Activated CD8-positive, alpha-beta memory T cell treated with anti-CD3 and anti-CD28 coated beads for 36 hours (primary cell): ENCODE data around the gene CFAP46. TPM values are rescaled to one million over a fixed set of nuclear protein-coding genes. Genes with fewer than 3 reads are reported as not detected.

Experiments
- CTCF ChIA-PET: fragments of 350-600 bp; sonication (Branson Sonifier 250); formaldehyde crosslinking; loops from one replicate; lab custom pipeline; 2021; ENCODE audit warnings: antibody characterized with exemption; lab: Charles Lee
- POLR2A ChIA-PET: fragments of 350-600 bp; sonication (Branson Sonifier 250); formaldehyde crosslinking; loops from one replicate; lab custom pipeline; 2021; ENCODE audit warnings: antibody characterized with exemption; lab: Charles Lee
- total RNA-seq, 2 experiments: library from RNA; stranded (reverse); gene quantifications; one replicate each; pipeline ENCODE4 v1.2.3, GENCODE V29; 2021

CFAP46 gene
- total RNA-seq, 2 experiments from 2014 or later = 0.19 TPM; not detected in 1

- POLR2A ChIA-PET = no interaction called here
- CTCF ChIA-PET = no interaction called here
Measured at GRCh38 chr10:132841615-132841975, 100.8 kb downstream of the CFAP46 start.

- POLR2A ChIA-PET = no interaction called here
- CTCF ChIA-PET = no interaction called here
Measured at GRCh38 chr10:132840698-132841614, 101.4 kb downstream of the CFAP46 start.

- ChIA-PET POLR2A (no interaction called here), CTCF (interaction anchor here (1.0 kb wide), 1 partner anchor 183 kb away, joined by 3 read pairs; no protein-coding TSS in a partner anchor)
Measured at GRCh38 chr10:132839061-132839460, 103.3 kb downstream of the CFAP46 start.

- POLR2A ChIA-PET = no interaction called here
Measured at GRCh38 chr10:132838346-132838970, 103.9 kb downstream of the CFAP46 start.

GRCh38 chr10:132837905-132838304 is 104.5 kb downstream of the CFAP46 start:
- ChIA-PET POLR2A (no interaction called here), CTCF (interaction anchor here (0.7 to 1.0 kb wide), 2 partner anchors 182 to 287 kb away, joined by 3 read pairs; no protein-coding TSS in a partner anchor)

More at GRCh38 chr10:132838346-132838970, 103.9 kb downstream of the CFAP46 start:
- CTCF ChIA-PET = interaction anchor here (0.7 to 1.0 kb wide), 2 partner anchors 183 to 287 kb away, joined by 3 read pairs; no protein-coding TSS in a partner anchor

- ChIA-PET POLR2A (no interaction called here), CTCF (no interaction called here)
Measured at GRCh38 chr10:132836832-132837540, 105.4 kb downstream of the CFAP46 start.

- ChIA-PET POLR2A (no interaction called here), CTCF (no interaction called here)
Measured at GRCh38 chr10:132836248-132836831, 106.0 kb downstream of the CFAP46 start.

GRCh38 chr10:132835848-132836233 is 106.5 kb downstream of the CFAP46 start:
- ChIA-PET POLR2A (no interaction called here), CTCF (no interaction called here)

- ChIA-PET POLR2A (no interaction called here), CTCF (no interaction called here)
Measured at GRCh38 chr10:132834891-132835847, 107.2 kb downstream of the CFAP46 start.

- POLR2A ChIA-PET = no interaction called here
- CTCF ChIA-PET = no interaction called here
Measured at GRCh38 chr10:132834311-132834761, 108.0 kb downstream of the CFAP46 start.

- ChIA-PET CTCF (no interaction called here), POLR2A (no interaction called here)
Measured at GRCh38 chr10:132833421-132834111, 108.8 kb downstream of the CFAP46 start.

GRCh38 chr10:132832186-132832969 is 110.0 kb downstream of the CFAP46 start:
- CTCF ChIA-PET = no interaction called here

GRCh38 chr10:132829403-132829802 is 113.0 kb downstream of the CFAP46 start:
- ChIA-PET CTCF (no interaction called here), POLR2A (no interaction called here)

More at GRCh38 chr10:132832186-132832969, 110.0 kb downstream of the CFAP46 start:
- POLR2A ChIA-PET = no interaction called here

GRCh38 chr10:132828681-132829080 is 113.7 kb downstream of the CFAP46 start:
- POLR2A ChIA-PET = no interaction called here

GRCh38 chr10:132827861-132828539 is 114.4 kb downstream of the CFAP46 start:
- POLR2A ChIA-PET = no interaction called here
- CTCF ChIA-PET = no interaction called here

More at GRCh38 chr10:132828681-132829080, 113.7 kb downstream of the CFAP46 start:
- CTCF ChIA-PET = no interaction called here

- POLR2A ChIA-PET = no interaction called here
- CTCF ChIA-PET = no interaction called here
Measured at GRCh38 chr10:132827423-132827789, 115.0 kb downstream of the CFAP46 start.
